ENCODE data around the gene MAEA.

- TF ChIP-seq CTCF (IDR thresholded peaks at IDR 0.05) (no peak), EP300 (IDR thresholded peaks at IDR 0.05) (no peak)
Observed at GRCh38 chr4:1327526-1328266, 38.0 kb downstream of the MAEA start.

Measured in tibial nerve (tissue), 4 donors.